Measurements from ENCODE around the gene SETD3.

Gene SETD3

GRCh38 chr14:99497894-99498293 lies 17.2 kb upstream of the SETD3 start:
- DNase-seq (ENCODE audit: low read depth), result no peak

- DNase-seq (ENCODE audit: low read depth), result no peak
Measured at GRCh38 chr14:99497341-99497740, 16.7 kb upstream of the SETD3 start.

- no peak for DNase-seq (ENCODE audit: low read depth)
Measured at GRCh38 chr14:99484106-99484505, 3.4 kb upstream of the SETD3 start.

- DNase-seq (ENCODE audit: low read depth), result peak; percentile 14
Measured at GRCh38 chr14:99481745-99482099, 1.1 kb upstream of the SETD3 start.

- DNase-seq (ENCODE audit: low read depth), result peak; percentile 100
Measured at GRCh38 chr14:99480917-99481744, 472 bp upstream of the SETD3 start, which contains the start of gene CCNK. CCNK (plus strand) TSS chr14:99481409; CDS start chr14:99492678, 11,269 bp downstream.

- no peak for DNase-seq (ENCODE audit: low read depth)
Measured at GRCh38 chr14:99479160-99479905, 1.3 kb downstream of the SETD3 start.

GRCh38 chr14:99478128-99478527 lies 2.5 kb downstream of the SETD3 start:
- DNase-seq (ENCODE audit: low read depth), result no peak

- no peak for DNase-seq (ENCODE audit: low read depth)
Measured at GRCh38 chr14:99476864-99477263, 3.8 kb downstream of the SETD3 start.

GRCh38 chr14:99475660-99476059 lies 5.0 kb downstream of the SETD3 start:
- DNase-seq (ENCODE audit: low read depth), result no peak

- no peak for DNase-seq (ENCODE audit: low read depth)
Measured at GRCh38 chr14:99475179-99475578, 5.5 kb downstream of the SETD3 start.

- DNase-seq (ENCODE audit: low read depth), result no peak
Measured at GRCh38 chr14:99473458-99473857, 7.2 kb downstream of the SETD3 start.

- DNase-seq (ENCODE audit: low read depth), result no peak
Measured at GRCh38 chr14:99472937-99473336, 7.7 kb downstream of the SETD3 start.

- no peak for DNase-seq (ENCODE audit: low read depth)
Measured at GRCh38 chr14:99471731-99472130, 8.9 kb downstream of the SETD3 start.

- no peak for DNase-seq (ENCODE audit: low read depth)
Measured at GRCh38 chr14:99468836-99469592, 11.6 kb downstream of the SETD3 start.

- no peak for DNase-seq (ENCODE audit: low read depth)
Measured at GRCh38 chr14:99468081-99468480, 12.6 kb downstream of the SETD3 start.

- no peak for DNase-seq (ENCODE audit: low read depth)
Measured at GRCh38 chr14:99467336-99468078, 13.2 kb downstream of the SETD3 start.

GRCh38 chr14:99466758-99467157 lies 13.9 kb downstream of the SETD3 start:
- DNase-seq (ENCODE audit: low read depth), result no peak

- DNase-seq (ENCODE audit: low read depth), result no peak
Measured at GRCh38 chr14:99465288-99465687, 15.4 kb downstream of the SETD3 start.

- no peak for DNase-seq (ENCODE audit: low read depth)
Measured at GRCh38 chr14:99463974-99464373, 16.7 kb downstream of the SETD3 start.

GRCh38 chr14:99462210-99462609 lies 18.4 kb downstream of the SETD3 start:
- no peak for DNase-seq (ENCODE audit: low read depth)

- DNase-seq (ENCODE audit: low read depth), result no peak
Measured at GRCh38 chr14:99461411-99462085, 19.1 kb downstream of the SETD3 start.

Data from activated T-cell treated with anti-CD3 and anti-CD28 coated beads for 24 hours (primary cell).